ENCODE data around the gene DIRAS1.
"Not testable (repeated sequence)": the region's sequence is repeated elsewhere in the genome, so short reads cannot be mapped to it uniquely, and the experiment has no call there.

Gene DIRAS1

DNA sequence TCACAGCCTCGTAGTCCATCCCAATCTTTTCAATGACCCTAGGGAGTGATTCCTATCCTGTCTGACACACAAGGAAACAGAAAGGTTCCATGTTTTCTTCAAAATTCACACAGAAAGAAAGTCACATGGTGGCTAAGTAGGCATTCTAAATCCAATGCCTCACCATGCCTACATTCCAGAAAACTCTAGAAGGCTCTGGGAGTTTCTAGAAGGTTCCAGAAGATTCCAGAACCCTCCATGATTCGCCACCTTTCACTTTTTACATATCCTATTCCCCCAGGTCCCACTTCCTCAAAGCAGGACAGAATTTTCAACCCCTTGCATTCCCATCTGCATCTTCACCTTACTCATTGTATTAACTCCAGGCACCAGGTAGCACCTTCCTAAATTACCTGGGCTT is 41.7 kb downstream of the DIRAS1 start:
- no peak for DNase-seq (ENCODE audit: low read depth in 2 of 3, low spot score in 2 of 3)

DNA sequence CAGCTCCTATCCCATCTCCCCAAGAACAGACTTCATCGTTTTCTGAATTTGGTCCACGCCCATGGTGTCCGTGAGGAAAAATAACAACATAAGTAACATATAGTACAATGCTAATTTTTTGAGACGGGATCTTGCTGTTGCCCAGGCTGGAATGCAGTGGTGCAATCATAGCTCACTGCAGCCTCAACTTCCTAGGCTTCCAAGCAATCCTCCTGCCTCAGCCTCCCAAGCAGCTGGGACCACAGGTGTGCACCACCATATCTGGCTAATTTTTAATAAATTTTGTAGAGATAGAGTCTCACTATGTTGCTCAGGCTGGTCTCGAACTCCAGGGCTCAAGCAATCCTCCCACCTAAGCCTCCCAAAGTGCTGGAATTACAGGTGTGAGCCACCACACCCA is 42.2 kb downstream of the DIRAS1 start:
- DNase-seq (ENCODE audit: low read depth in 2 of 3, low spot score in 2 of 3), result not testable (repeated sequence)

- DNase-seq (ENCODE audit: low read depth in 2 of 3, low spot score in 2 of 3), result no peak
Observed at GRCh38 chr19:2678044-2678671, 43.0 kb downstream of the DIRAS1 start.

DNA sequence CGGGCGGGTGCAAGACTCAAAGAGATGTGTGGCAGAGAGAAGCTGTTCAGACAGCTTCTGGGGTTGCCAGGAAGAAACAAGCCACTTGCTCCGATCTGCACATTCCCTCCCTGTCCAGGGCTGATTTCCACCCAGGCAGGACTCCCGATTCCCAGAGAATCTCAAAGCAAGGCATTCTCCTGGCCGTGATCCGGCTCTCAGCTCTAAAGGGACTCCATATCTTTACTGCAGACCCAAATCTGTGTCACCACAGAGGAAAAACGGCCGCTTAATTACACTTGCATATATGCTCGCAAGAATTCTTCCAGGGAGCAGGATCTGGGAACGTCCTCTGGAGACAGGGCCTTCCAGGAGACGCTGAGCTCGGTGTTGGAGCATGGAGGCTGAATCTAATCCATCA is 44.3 kb downstream of the DIRAS1 start:
- no peak for DNase-seq (ENCODE audit: low read depth in 2 of 3, low spot score in 2 of 3)

DNA sequence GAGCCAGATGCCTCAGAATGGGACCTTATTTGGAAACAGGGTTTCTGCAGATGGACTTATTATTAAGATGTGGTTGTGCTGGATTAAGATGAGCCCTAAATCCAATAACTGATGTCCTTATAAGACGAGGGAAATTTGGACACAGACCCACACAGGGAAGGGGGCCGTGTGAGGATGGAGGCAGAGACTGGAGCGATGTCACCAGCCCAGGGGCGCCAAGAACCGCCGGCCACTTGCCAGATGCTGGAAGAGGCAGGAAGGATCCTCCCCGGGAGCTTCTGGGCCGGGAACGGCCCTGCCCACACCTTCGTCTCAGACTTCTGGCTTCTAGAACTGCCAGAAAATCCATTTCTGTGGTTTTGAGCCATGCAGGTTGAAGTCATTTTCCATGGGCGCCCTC is 45.3 kb downstream of the DIRAS1 start:
- DNase-seq (ENCODE audit: low read depth in 2 of 3, low spot score in 2 of 3), result no peak

- no peak for DNase-seq (ENCODE audit: low read depth in 2 of 3, low spot score in 2 of 3)
Observed at GRCh38 chr19:2670217-2670616, 51.0 kb downstream of the DIRAS1 start.

DNA sequence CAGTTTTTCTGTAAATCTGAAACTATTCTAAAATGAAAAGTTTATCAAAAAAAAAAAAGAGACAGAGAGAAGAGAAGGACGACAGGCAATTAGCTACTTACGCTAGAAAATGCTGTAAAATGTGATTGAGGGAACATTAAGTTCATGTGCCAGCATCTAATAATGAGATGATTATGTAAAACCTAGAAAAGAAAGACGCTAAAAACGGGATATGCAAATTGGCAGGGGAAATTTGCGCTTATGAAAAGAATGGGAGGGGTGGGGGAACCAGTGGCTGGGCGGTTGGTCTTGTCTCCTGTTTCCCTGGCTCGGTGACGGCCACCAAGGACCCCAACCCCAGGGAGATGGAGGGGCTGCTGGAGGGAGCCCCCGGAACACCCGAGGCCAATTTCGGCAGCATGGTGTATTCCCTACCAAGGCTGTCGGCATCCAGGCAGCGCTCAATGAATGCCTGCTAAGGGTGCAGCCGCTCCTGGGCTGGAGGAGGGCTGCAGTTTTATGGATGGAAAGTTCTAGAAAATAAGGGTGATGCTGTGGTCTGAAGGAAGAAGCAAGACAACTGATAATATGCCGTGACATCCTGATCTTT is 52.9 kb downstream of the DIRAS1 start:
- DNase-seq (ENCODE audit: low read depth in 2 of 3, low spot score in 2 of 3), result no peak

DNA sequence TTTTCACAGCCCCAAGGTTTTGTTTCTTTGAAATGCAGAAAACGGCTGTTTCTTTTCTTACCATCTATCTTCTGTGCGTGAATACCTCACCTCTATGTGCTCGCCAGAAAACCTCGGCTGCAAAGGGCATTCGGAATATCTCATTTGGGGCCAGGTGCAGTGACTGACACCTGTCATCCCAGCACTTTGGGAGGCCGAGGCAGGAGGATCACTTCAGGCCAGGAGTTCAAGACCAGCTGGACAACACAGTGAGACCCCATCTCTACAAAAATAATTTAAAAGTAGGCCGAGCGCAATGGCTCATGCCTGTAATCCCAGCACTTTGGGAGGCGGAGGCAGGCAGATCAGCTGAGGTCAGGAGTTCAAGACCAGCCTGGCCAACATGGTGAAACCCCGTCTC is 53.8 kb downstream of the DIRAS1 start:
- DNase-seq (ENCODE audit: low read depth in 2 of 3, low spot score in 2 of 3), result not testable (repeated sequence)

DNA sequence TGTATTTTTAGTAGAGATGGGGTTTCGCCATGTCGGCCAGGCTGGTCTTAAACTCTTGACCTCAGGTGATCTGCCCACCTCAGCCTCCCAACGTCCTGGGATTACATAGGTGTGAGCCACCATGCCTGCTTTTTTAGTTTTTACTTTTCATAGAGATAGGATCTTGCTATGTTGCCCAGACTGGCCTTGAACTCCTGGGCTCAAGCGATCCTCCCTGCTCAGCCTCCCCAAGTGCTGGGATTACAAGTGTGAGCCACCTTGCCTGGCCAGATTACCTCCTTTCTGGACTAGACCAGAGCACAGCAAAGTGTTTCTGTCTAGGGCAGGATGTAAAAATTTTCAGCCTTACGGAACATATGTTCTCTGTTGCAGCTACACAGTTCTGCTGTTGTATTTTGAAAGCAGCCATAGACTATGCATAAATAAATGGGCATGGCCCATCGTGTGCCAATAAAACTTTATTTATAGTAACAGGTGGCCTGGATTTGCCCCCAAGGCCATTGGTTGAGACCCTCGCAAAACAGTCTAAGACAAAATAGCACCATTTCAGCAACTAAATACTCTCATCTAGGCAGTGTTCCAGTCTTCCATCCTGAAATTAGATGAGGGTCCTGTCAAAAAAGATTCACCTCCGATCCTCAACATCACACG is 54.7 kb downstream of the DIRAS1 start:
- no peak for DNase-seq (ENCODE audit: low read depth in 2 of 3, low spot score in 2 of 3)

DNA sequence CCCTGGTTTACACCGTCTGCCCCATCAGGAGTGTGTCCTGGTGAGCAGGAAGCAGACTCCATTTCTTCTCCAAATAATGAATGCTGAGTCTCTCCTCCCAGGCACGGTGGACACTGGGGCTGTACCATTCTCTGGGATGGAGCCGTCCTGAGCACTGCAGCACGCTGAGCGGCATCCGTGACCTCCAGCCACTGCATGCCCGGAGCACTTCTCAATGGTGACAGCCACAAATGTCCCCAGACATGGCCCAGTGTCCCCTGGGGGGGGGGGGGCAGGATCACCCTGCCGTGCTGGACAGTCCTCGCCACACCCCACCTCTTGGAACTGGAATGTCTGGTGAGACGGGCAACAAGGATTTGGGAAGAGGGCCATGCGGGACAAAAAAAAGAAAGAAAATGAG is 56.1 kb downstream of the DIRAS1 start:
- DNase-seq (ENCODE audit: low read depth in 2 of 3, low spot score in 2 of 3), result no peak
